CD4-positive, alpha-beta T cell treated with Interleukin-15 for 4 hours (primary cell): ENCODE data around the gene SUSD1.
"Not testable (repeated sequence)": the region's sequence is repeated elsewhere in the genome, so short reads cannot be mapped to it uniquely, and the experiment has no call there.

Source experiments
- DNase-seq: peaks from one replicate; pipeline ENCODE4 v3.0.0-alpha.2; 2020; ENCODE audit warnings: low spot score

Gene SUSD1

GRCh38 chr9:112174965-112175795 lies at the start of gene SUSD1:
Gene SUSD1 (minus strand): TSS chr9:112175297. CDS start chr9:112175235, 62 bp downstream.
- DNase-seq: peak; percentile 35

- DNase-seq: no peak
Observed at GRCh38 chr9:112224401-112225289, 49.5 kb upstream of the SUSD1 start.

GRCh38 chr9:112218908-112219307 lies 43.8 kb upstream of the SUSD1 start:
- peak; percentile 27 for DNase-seq

GRCh38 chr9:112212926-112213325 lies 37.8 kb upstream of the SUSD1 start:
- DNase-seq: no peak

- DNase-seq: no peak
Observed at GRCh38 chr9:112207451-112207850, 32.4 kb upstream of the SUSD1 start.

GRCh38 chr9:112203536-112203935 lies 28.4 kb upstream of the SUSD1 start:
- no peak for DNase-seq

GRCh38 chr9:112200711-112201110 lies 25.6 kb upstream of the SUSD1 start:
- DNase-seq: no peak

- no peak for DNase-seq
Observed at GRCh38 chr9:112198646-112199045, 23.5 kb upstream of the SUSD1 start.

- no peak for DNase-seq
Observed at GRCh38 chr9:112194969-112195431, 19.9 kb upstream of the SUSD1 start.

GRCh38 chr9:112193572-112194288 lies 18.6 kb upstream of the SUSD1 start:
- no peak for DNase-seq

- DNase-seq: not testable (repeated sequence)
Observed at GRCh38 chr9:112190320-112190719, 15.2 kb upstream of the SUSD1 start.

- no peak for DNase-seq
Observed at GRCh38 chr9:112188884-112189283, 13.8 kb upstream of the SUSD1 start.

GRCh38 chr9:112187404-112187803 lies 12.3 kb upstream of the SUSD1 start:
- DNase-seq: no peak

GRCh38 chr9:112186695-112187094 lies 11.6 kb upstream of the SUSD1 start:
- DNase-seq: no peak

GRCh38 chr9:112184946-112185345 lies 9.8 kb upstream of the SUSD1 start:
- DNase-seq: no peak

GRCh38 chr9:112184221-112184620 lies 9.1 kb upstream of the SUSD1 start:
- no peak for DNase-seq

GRCh38 chr9:112180387-112180881 lies 5.3 kb upstream of the SUSD1 start:
- DNase-seq: peak; percentile 79

- no peak for DNase-seq
Observed at GRCh38 chr9:112179816-112180215, 4.7 kb upstream of the SUSD1 start.

GRCh38 chr9:112176524-112176923 lies 1.4 kb upstream of the SUSD1 start:
- DNase-seq: peak; percentile 44

GRCh38 chr9:112175796-112176315 lies 759 bp upstream of the SUSD1 start:
- no peak for DNase-seq

GRCh38 chr9:112174222-112174964 lies 704 bp downstream of the SUSD1 start:
- DNase-seq: peak; percentile 84
